Measurements from ENCODE around the gene INPP5B. TPM values are rescaled to one million over a fixed set of nuclear protein-coding genes. Genes with fewer than 3 reads are reported as not detected.

The INPP5B gene
- total and polyA plus RNA-seq, 9 of the 15 experiments (the other 6 are each of a cell fraction or from before 2014, with no cell fraction given): 14.1 to 28.7 (median 20.9) TPM

GRCh38 chr1:37945743-37946702 is 830 bp downstream of the INPP5B start (continued):
- TF ChIP-seq ZBTB7A (IDR thresholded peaks at IDR 0.05; ENCODE audit: borderline replicate concordance, control insufficient read depth, low read depth, low read length) (peak; percentile 87), PTRF (tag; IDR thresholded peaks at IDR 0.05) (no peak), MAX (CRISPR knock-in tag; IDR thresholded peaks at IDR 0.05) (peak; percentile 56; the same call in 1 of the 2 replicates), STAT6 (CRISPR knock-in tag; IDR thresholded peaks at IDR 0.05) (no peak), ZNF584 (CRISPR knock-in tag; IDR thresholded peaks at IDR 0.05; ENCODE audit: low read depth) (0 out of 2 replicates have a peak, but pooled peaks have one; percentile 23), RFX5 (IDR thresholded peaks at IDR 0.05; ENCODE audit: low read depth, low read length) (no peak), CGGBP1 (CRISPR knock-in tag; IDR thresholded peaks at IDR 0.05) (no peak), MXI1 (IDR thresholded peaks at IDR 0.05; ENCODE audit: low read depth, low read length) (peak; percentile 56; the same call in 1 of the 2 replicates), HMG20A (CRISPR knock-in tag; conservative IDR thresholded peaks at IDR 0.05) (no peak), XRCC4 (IDR thresholded peaks at IDR 0.05; ENCODE audit: extremely low read depth, insufficient read depth, insufficient read length) (no peak), SAFB2 (IDR thresholded peaks at IDR 0.05; ENCODE audit: borderline replicate concordance, low read depth, low read length, severe bottlenecking) (no peak), TCF3 (CRISPR knock-in tag; IDR thresholded peaks at IDR 0.05) (peak; percentile 37; the same call in 1 of the 2 replicates), TCFL5 (CRISPR knock-in tag; conservative IDR thresholded peaks at IDR 0.05) (no peak), CHD2 (IDR thresholded peaks at IDR 0.05; ENCODE audit: low read depth, low read length) (no peak), HDGF (IDR thresholded peaks at IDR 0.05) (no peak), SREBF2 (CRISPR knock-in tag; IDR thresholded peaks at IDR 0.05) (no peak), BRD9 (IDR thresholded peaks at IDR 0.05; ENCODE audit: low read depth, partially characterized antibody) (no peak)
- TF ChIP-seq, protein P1, sequence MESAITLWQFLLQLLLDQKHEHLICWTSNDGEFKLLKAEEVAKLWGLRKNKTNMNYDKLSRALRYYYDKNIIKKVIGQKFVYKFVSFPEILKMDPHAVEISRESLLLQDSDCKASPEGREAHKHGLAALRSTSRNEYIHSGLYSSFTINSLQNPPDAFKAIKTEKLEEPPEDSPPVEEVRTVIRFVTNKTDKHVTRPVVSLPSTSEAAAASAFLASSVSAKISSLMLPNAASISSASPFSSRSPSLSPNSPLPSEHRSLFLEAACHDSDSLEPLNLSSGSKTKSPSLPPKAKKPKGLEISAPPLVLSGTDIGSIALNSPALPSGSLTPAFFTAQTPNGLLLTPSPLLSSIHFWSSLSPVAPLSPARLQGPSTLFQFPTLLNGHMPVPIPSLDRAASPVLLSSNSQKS (CRISPR knock-in tag; IDR thresholded peaks at IDR 0.05): no peak
- TF ChIP-seq, protein P2, sequence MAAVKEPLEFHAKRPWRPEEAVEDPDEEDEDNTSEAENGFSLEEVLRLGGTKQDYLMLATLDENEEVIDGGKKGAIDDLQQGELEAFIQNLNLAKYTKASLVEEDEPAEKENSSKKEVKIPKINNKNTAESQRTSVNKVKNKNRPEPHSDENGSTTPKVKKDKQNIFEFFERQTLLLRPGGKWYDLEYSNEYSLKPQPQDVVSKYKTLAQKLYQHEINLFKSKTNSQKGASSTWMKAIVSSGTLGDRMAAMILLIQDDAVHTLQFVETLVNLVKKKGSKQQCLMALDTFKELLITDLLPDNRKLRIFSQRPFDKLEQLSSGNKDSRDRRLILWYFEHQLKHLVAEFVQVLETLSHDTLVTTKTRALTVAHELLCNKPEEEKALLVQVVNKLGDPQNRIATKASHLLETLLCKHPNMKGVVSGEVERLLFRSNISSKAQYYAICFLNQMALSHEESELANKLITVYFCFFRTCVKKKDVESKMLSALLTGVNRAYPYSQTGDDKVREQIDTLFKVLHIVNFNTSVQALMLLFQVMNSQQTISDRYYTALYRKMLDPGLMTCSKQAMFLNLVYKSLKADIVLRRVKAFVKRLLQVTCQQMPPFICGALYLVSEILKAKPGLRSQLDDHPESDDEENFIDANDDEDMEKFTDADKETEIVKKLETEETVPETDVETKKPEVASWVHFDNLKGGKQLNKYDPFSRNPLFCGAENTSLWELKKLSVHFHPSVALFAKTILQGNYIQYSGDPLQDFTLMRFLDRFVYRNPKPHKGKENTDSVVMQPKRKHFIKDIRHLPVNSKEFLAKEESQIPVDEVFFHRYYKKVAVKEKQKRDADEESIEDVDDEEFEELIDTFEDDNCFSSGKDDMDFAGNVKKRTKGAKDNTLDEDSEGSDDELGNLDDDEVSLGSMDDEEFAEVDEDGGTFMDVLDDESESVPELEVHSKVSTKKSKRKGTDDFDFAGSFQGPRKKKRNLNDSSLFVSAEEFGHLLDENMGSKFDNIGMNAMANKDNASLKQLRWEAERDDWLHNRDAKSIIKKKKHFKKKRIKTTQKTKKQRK (IDR thresholded peaks at IDR 0.05; ENCODE audit: borderline replicate concordance, low read depth, low read length): no peak

Measured in K562 (cell line).